Measurements from ENCODE around the gene CPLX3.

CPLX3 gene

GRCh38 chr15:74788042-74788682, 38.3 kb upstream of the CPLX3 start:
- H3K4me3 ChIP-seq (ENCODE audit: low read depth, low read length), result no peak overlapping the region

GRCh38 chr15:74788683-74789151, 37.7 kb upstream of the CPLX3 start:
- no peak overlapping the region for H3K4me3 ChIP-seq (ENCODE audit: low read depth, low read length)

GRCh38 chr15:74789171-74789631, 37.2 kb upstream of the CPLX3 start:
- H3K4me3 ChIP-seq (ENCODE audit: low read depth, low read length), result no peak overlapping the region

GRCh38 chr15:74789741-74790079, 36.7 kb upstream of the CPLX3 start:
- H3K4me3 ChIP-seq (ENCODE audit: low read depth, low read length), result no peak overlapping the region

- H3K4me3 ChIP-seq (ENCODE audit: low read depth, low read length), result no peak overlapping the region
Observed at GRCh38 chr15:74790080-74790916, 36.1 kb upstream of the CPLX3 start.

GRCh38 chr15:74791007-74791406, 35.4 kb upstream of the CPLX3 start:
- no peak overlapping the region for H3K4me3 ChIP-seq (ENCODE audit: low read depth, low read length)

- no peak overlapping the region for H3K4me3 ChIP-seq (ENCODE audit: low read depth, low read length)
Observed at GRCh38 chr15:74791667-74792066, 34.8 kb upstream of the CPLX3 start.

- H3K4me3 ChIP-seq (ENCODE audit: low read depth, low read length), result no peak overlapping the region
Observed at GRCh38 chr15:74792227-74793016, 34.0 kb upstream of the CPLX3 start.

GRCh38 chr15:74793135-74794028, 33.0 kb upstream of the CPLX3 start:
- no peak overlapping the region for H3K4me3 ChIP-seq (ENCODE audit: low read depth, low read length)

- no peak overlapping the region for H3K4me3 ChIP-seq (ENCODE audit: low read depth, low read length)
Observed at GRCh38 chr15:74794248-74794969, 32.0 kb upstream of the CPLX3 start.

GRCh38 chr15:74794970-74795349, 31.5 kb upstream of the CPLX3 start:
- H3K4me3 ChIP-seq (ENCODE audit: low read depth, low read length), result no peak overlapping the region

- H3K4me3 ChIP-seq (ENCODE audit: low read depth, low read length), result no peak overlapping the region
Observed at GRCh38 chr15:74795966-74796625, 30.3 kb upstream of the CPLX3 start.

GRCh38 chr15:74798388-74799254, 27.8 kb upstream of the CPLX3 start:
- no peak overlapping the region for H3K4me3 ChIP-seq (ENCODE audit: low read depth, low read length)

GRCh38 chr15:74799255-74799855, 27.1 kb upstream of the CPLX3 start:
- H3K4me3 ChIP-seq (ENCODE audit: low read depth, low read length), result no peak overlapping the region

GRCh38 chr15:74799856-74800558, 26.4 kb upstream of the CPLX3 start:
- no peak overlapping the region for H3K4me3 ChIP-seq (ENCODE audit: low read depth, low read length)

GRCh38 chr15:74800559-74801094, 25.8 kb upstream of the CPLX3 start:
- H3K4me3 ChIP-seq (ENCODE audit: low read depth, low read length), result no peak overlapping the region

- H3K4me3 ChIP-seq (ENCODE audit: low read depth, low read length), result no peak overlapping the region
Observed at GRCh38 chr15:74801311-74801997, 25.0 kb upstream of the CPLX3 start.

Data from iPS-11a (cell line).